K562 (cell line): ENCODE measurements around the gene CARD9. TPM values are rescaled to one million over a fixed set of nuclear protein-coding genes. Genes with fewer than 3 reads are reported as not detected.

Source experiments
- CTCF ChIP-seq, 3 experiments: IDR thresholded peaks in 2 of 3; conservative IDR thresholded peaks in 1 of 3; 2 replicates each; pipeline ENCODE4 v1.5.1; 2011 to 2012; ENCODE audit warnings: low read length in 3 of 3, mild to moderate bottlenecking in 3 of 3, control low read depth in 2 of 3, improper control_type of control experiment in 1 of 3, inconsistent platforms in 1 of 3, low read depth in 1 of 3, mixed read lengths in 1 of 3, moderate library complexity in 1 of 3; ENCODE audit not compliant: insufficient read depth in 2 of 3
- GABPB1 ChIP-seq: sonication (generic); formaldehyde crosslinking; IDR thresholded peaks from 2 replicates; pipeline ENCODE4 v1.8.0; 2022; ENCODE audit warnings: mild to moderate bottlenecking, missing genetic modification reagents
- MAZ ChIP-seq, 2 experiments: fragments of 450-650 bp in 1 of 2; sonication (generic) in 1 of 2; formaldehyde crosslinking; IDR thresholded peaks in 1 of 2; conservative IDR thresholded peaks in 1 of 2; 2 replicates each; pipeline versions ENCODE4 v1.4.0 to v1.5.0; 2020; ENCODE audit warnings: mild to moderate bottlenecking in 1 of 2, missing genetic modification reagents in 1 of 2
- PHTF2 ChIP-seq: fragments of 250-450 bp; sonication (Bioruptor Pico); IDR thresholded peaks from 2 replicates; pipeline ENCODE4 v1.5.0; 2021; ENCODE audit warnings: mild to moderate bottlenecking
- POLR2AphosphoS2 ChIP-seq: IDR thresholded peaks from 2 replicates; pipeline ENCODE4 v1.6.1; 2012; ENCODE audit warnings: low read length, improper control_type of control experiment
- POLR3G ChIP-seq: IDR thresholded peaks from 2 replicates; pipeline ENCODE4 v1.6.1; 2011; ENCODE audit not compliant: insufficient read length, insufficient replicate concordance; ENCODE audit errors: extremely low read depth
- RREB1 ChIP-seq: fragments of 250-450 bp; sonication (Bioruptor Pico); IDR thresholded peaks from 2 replicates; pipeline ENCODE4 v1.4.0; 2020
- SP2 ChIP-seq: IDR thresholded peaks from 2 replicates; pipeline ENCODE4 v1.6.1; 2011; ENCODE audit warnings: mild to moderate bottlenecking, low read depth, low read length, moderate library complexity; ENCODE audit not compliant: poor library complexity, severe bottlenecking; ENCODE audit errors: extremely low read depth
- ZFP36 ChIP-seq: fragments of 150-350 bp; IDR thresholded peaks from 2 replicates; pipeline ENCODE4 v1.6.1; 2018; ENCODE audit warnings: low read length, low read depth; ENCODE audit not compliant: partially characterized antibody
- ZNF174 ChIP-seq: fragments of 250-450 bp; sonication (Bioruptor Pico); IDR thresholded peaks from 2 replicates; pipeline ENCODE4 v1.4.0; 2020; ENCODE audit warnings: mild to moderate bottlenecking
- ZNF830 ChIP-seq: fragments of 250-450 bp; sonication (Bioruptor Pico); IDR thresholded peaks from 2 replicates; pipeline ENCODE4 v1.5.0; 2021; ENCODE audit warnings: mild to moderate bottlenecking
- ZSCAN29 ChIP-seq: fragments of 450-650 bp; IDR thresholded peaks from 2 replicates; pipeline ENCODE4 v1.6.1; 2017
- polyA plus RNA-seq, 8 experiments: library from polyadenylated mRNA; depleted of rRNA in 4 of 8; stranded (reverse) in 5 of 8; unstranded in 3 of 8; fragments of >200 nt; fragmentation: Nextera tagmentation in 2 of 8; fragmentation: Illumina TruSeq in 1 of 8; extraction: Ambion mirVana in 2 of 8; extraction: Trizol in 1 of 8; gene quantifications; 2 replicates each; pipeline versions ENCODE4 v1.2.1 to v1.2.3, GENCODE V29; 2011 to 2014; ENCODE audit warnings: inconsistent platforms in 1 of 8, missing spikeins in 1 of 8
- total RNA-seq, 7 experiments: library from RNA; depleted of rRNA in 6 of 7; stranded (reverse); fragments of >200 nt in 6 of 7; fragmentation: Illumina TruSeq in 2 of 7; extraction: Trizol in 2 of 7; gene quantifications; 2 replicates each; pipeline versions ENCODE4 v1.2.1 to v1.2.3, GENCODE V29; 2011 to 2021; ENCODE audit warnings: low replicate concordance in 1 of 7
- TF ChIP-seq, protein P1 (sequence below): sonication (generic); formaldehyde crosslinking; IDR thresholded peaks from 2 replicates; pipeline ENCODE4 v1.8.0; 2022; ENCODE audit warnings: mild to moderate bottlenecking, missing genetic modification reagents

CARD9 gene
- total and polyA plus RNA-seq, 9 of the 15 experiments (the other 6 are each of a cell fraction or from before 2014, with no cell fraction given): 1.7 to 53.0 (median 9.7) TPM

- TF ChIP-seq ZSCAN29: 0 out of 2 replicates have a peak, but pooled peaks have one; percentile 21
- TF ChIP-seq POLR2AphosphoS2: peak; percentile 80
- no peak for TF ChIP-seq PHTF2 (CRISPR knock-in tag)
- no peak for TF ChIP-seq ZFP36
- TF ChIP-seq POLR3G: no peak
- no peak for TF ChIP-seq ZNF174 (CRISPR knock-in tag)
- TF ChIP-seq RREB1 (CRISPR knock-in tag): no peak
- TF ChIP-seq, protein P1, sequence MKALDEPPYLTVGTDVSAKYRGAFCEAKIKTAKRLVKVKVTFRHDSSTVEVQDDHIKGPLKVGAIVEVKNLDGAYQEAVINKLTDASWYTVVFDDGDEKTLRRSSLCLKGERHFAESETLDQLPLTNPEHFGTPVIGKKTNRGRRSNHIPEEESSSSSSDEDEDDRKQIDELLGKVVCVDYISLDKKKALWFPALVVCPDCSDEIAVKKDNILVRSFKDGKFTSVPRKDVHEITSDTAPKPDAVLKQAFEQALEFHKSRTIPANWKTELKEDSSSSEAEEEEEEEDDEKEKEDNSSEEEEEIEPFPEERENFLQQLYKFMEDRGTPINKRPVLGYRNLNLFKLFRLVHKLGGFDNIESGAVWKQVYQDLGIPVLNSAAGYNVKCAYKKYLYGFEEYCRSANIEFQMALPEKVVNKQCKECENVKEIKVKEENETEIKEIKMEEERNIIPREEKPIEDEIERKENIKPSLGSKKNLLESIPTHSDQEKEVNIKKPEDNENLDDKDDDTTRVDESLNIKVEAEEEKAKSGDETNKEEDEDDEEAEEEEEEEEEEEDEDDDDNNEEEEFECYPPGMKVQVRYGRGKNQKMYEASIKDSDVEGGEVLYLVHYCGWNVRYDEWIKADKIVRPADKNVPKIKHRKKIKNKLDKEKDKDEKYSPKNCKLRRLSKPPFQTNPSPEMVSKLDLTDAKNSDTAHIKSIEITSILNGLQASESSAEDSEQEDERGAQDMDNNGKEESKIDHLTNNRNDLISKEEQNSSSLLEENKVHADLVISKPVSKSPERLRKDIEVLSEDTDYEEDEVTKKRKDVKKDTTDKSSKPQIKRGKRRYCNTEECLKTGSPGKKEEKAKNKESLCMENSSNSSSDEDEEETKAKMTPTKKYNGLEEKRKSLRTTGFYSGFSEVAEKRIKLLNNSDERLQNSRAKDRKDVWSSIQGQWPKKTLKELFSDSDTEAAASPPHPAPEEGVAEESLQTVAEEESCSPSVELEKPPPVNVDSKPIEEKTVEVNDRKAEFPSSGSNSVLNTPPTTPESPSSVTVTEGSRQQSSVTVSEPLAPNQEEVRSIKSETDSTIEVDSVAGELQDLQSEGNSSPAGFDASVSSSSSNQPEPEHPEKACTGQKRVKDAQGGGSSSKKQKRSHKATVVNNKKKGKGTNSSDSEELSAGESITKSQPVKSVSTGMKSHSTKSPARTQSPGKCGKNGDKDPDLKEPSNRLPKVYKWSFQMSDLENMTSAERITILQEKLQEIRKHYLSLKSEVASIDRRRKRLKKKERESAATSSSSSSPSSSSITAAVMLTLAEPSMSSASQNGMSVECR (CRISPR knock-in tag): 0 out of 2 replicates have a peak, but pooled peaks have one; percentile 30
- no peak for TF ChIP-seq SP2
- 0 out of 6 replicates have a peak, but pooled peaks of 1 of the 3 experiments have one; percentile 5 for TF ChIP-seq CTCF (IDR thresholded peaks at IDR 0.05 in 2 of 3, conservative IDR thresholded peaks at IDR 0.05 in 1 of 3; ENCODE audit: insufficient read depth in 2 of 3, low read depth in 1 of 3, low read length in 3 of 3)
- TF ChIP-seq ZNF830: no peak
- TF ChIP-seq MAZ (CRISPR knock-in tag; conservative IDR thresholded peaks at IDR 0.05 in 1 of 2, IDR thresholded peaks at IDR 0.05 in 1 of 2): no peak
- TF ChIP-seq GABPB1: 0 out of 2 replicates have a peak, but pooled peaks have one; percentile 26
These were observed 8.3 kb downstream of the CARD9 start (continued) for GRCh38 chr9:136364942-136365774.
